Duodenal mucosa (tissue), 2 donors: ENCODE results near the gene ZNF175.

ENCODE experiments used
- H3K27ac ChIP-seq: one replicate; pipeline ENCODE4 v1.7.0; 2013; ENCODE audit warnings: low read depth, low read length
- H3K27me3 ChIP-seq, 2 donors: one replicate each; pipeline ENCODE4 v1.7.0; 2013; ENCODE audit warnings: low read length in 2 of 2, control low read depth in 1 of 2; ENCODE audit not compliant: insufficient read depth in 2 of 2, control insufficient read depth in 1 of 2
- H3K36me3 ChIP-seq, 2 donors: one replicate each; pipeline ENCODE4 v1.7.0; 2013; ENCODE audit warnings: low read length in 2 of 2, control low read depth in 1 of 2; ENCODE audit not compliant: insufficient read depth in 2 of 2, control insufficient read depth in 1 of 2
- H3K4me1 ChIP-seq, 2 donors: one replicate each; pipeline ENCODE4 v1.7.0; 2013; ENCODE audit warnings: low read length in 2 of 2, control low read depth in 1 of 2; ENCODE audit not compliant: insufficient read depth in 2 of 2, control insufficient read depth in 1 of 2
- H3K4me3 ChIP-seq, 2 donors: one replicate each; pipeline ENCODE4 v1.7.0; 2013; ENCODE audit warnings: low read length in 2 of 2, low read depth in 1 of 2
- H3K9ac ChIP-seq, 2 donors: one replicate each; pipeline ENCODE4 v1.7.0; 2013; ENCODE audit warnings: low read length in 2 of 2, low read depth in 1 of 2
- H3K9me3 ChIP-seq, 2 donors: one replicate each; pipeline ENCODE4 v1.7.0; 2013; ENCODE audit warnings: low read length in 2 of 2, control low read depth in 1 of 2; ENCODE audit not compliant: control insufficient read depth in 1 of 2

Gene ZNF175

GRCh38 chr19:51587264-51588191, 16.4 kb downstream of the ZNF175 start:
- peaks cover 16 to 29% of the 10 kb centered on the region in 2 donors for H3K9me3 ChIP-seq
- H3K36me3 ChIP-seq: peaks cover 29 to 43% of the 10 kb centered on the region in 2 donors
- H3K27me3 ChIP-seq: no peaks in the 10 kb centered on the region
- H3K4me3 ChIP-seq: peak overlapping the region in 1 of 2 donors; percentile 18
- H3K4me1 ChIP-seq: no peaks in the 10 kb centered on the region
- H3K27ac ChIP-seq: no peak overlapping the region
- no peak overlapping the region for H3K9ac ChIP-seq

- peaks cover 24 to 29% of the 10 kb centered on the region in 2 donors for H3K36me3 ChIP-seq
Measured at GRCh38 chr19:51589511-51589910, 18.4 kb downstream of the ZNF175 start.

GRCh38 chr19:51590441-51590840, 19.4 kb downstream of the ZNF175 start:
- no peak overlapping the region for H3K4me3 ChIP-seq

More at GRCh38 chr19:51589511-51589910, 18.4 kb downstream of the ZNF175 start:
- H3K9ac ChIP-seq: no peak overlapping the region
- no peak overlapping the region for H3K4me3 ChIP-seq
- H3K9me3 ChIP-seq: peaks cover 16 to 29% of the 10 kb centered on the region in 2 donors
- no peaks in the 10 kb centered on the region for H3K27me3 ChIP-seq
- no peak overlapping the region for H3K27ac ChIP-seq
- peaks cover 8 to 12% of the 10 kb centered on the region in 2 donors for H3K4me1 ChIP-seq

GRCh38 chr19:51592521-51592920, 21.4 kb downstream of the ZNF175 start:
- peaks cover 15 to 18% of the 10 kb centered on the region in 2 donors for H3K4me1 ChIP-seq
- no peaks in the 10 kb centered on the region for H3K27me3 ChIP-seq
- no peak overlapping the region for H3K27ac ChIP-seq
- peaks cover 8 to 10% of the 10 kb centered on the region in 2 donors for H3K9me3 ChIP-seq
- H3K36me3 ChIP-seq: peaks cover 2 to 4% of the 10 kb centered on the region in 2 donors
- no peak overlapping the region for H3K4me3 ChIP-seq
- H3K9ac ChIP-seq: no peak overlapping the region

More at GRCh38 chr19:51590441-51590840, 19.4 kb downstream of the ZNF175 start:
- Histone ChIP-seq H3K27ac (no peak overlapping the region), H3K9ac (no peak overlapping the region), H3K4me1 (peaks cover 15 to 18% of the 10 kb centered on the region in 2 donors), H3K36me3 (peaks cover 21 to 22% of the 10 kb centered on the region in 2 donors), H3K9me3 (peaks cover 16 to 29% of the 10 kb centered on the region in 2 donors), H3K27me3 (no peaks in the 10 kb centered on the region)

GRCh38 chr19:51593138-51593890, 22.2 kb downstream of the ZNF175 start:
- Histone ChIP-seq H3K9me3 (peaks cover under 1 to 3% of the 10 kb centered on the region in 2 donors), H3K4me3 (peak overlapping the region; percentile 76 to 77), H3K36me3 (no peaks in the 10 kb centered on the region), H3K4me1 (peaks cover 15 to 18% of the 10 kb centered on the region in 2 donors), H3K27ac (no peak overlapping the region), H3K27me3 (no peaks in the 10 kb centered on the region), H3K9ac (peak overlapping the region; percentile 27 to 68)

GRCh38 chr19:51593969-51594773, 23.1 kb downstream of the ZNF175 start:
- H3K4me3 ChIP-seq: peak overlapping the region; percentile 76 to 77
- H3K9me3 ChIP-seq: no peaks in the 10 kb centered on the region
- no peaks in the 10 kb centered on the region for H3K36me3 ChIP-seq
- H3K4me1 ChIP-seq: peaks cover 15 to 18% of the 10 kb centered on the region in 2 donors
- H3K9ac ChIP-seq: peak overlapping the region; percentile 40 to 68
- H3K27me3 ChIP-seq: no peaks in the 10 kb centered on the region
- no peak overlapping the region for H3K27ac ChIP-seq

GRCh38 chr19:51594774-51595109, 23.7 kb downstream of the ZNF175 start:
- Histone ChIP-seq H3K27me3 (no peaks in the 10 kb centered on the region), H3K36me3 (no peaks in the 10 kb centered on the region), H3K4me1 (peaks cover 15 to 18% of the 10 kb centered on the region in 2 donors), H3K9me3 (no peaks in the 10 kb centered on the region), H3K27ac (no peak overlapping the region), H3K4me3 (peak overlapping the region; percentile 76 to 77), H3K9ac (peak overlapping the region; percentile 40 to 60)

- Histone ChIP-seq H3K4me1 (peaks cover 15 to 18% of the 10 kb centered on the region in 2 donors), H3K27me3 (peaks cover 0 to 3% of the 10 kb centered on the region in 2 donors), H3K9me3 (no peaks in the 10 kb centered on the region), H3K9ac (no peak overlapping the region), H3K27ac (no peak overlapping the region), H3K36me3 (no peaks in the 10 kb centered on the region), H3K4me3 (peak overlapping the region; percentile 76 to 77)
Measured at GRCh38 chr19:51595190-51596175, 24.4 kb downstream of the ZNF175 start.
